IMR-90 (cell line): ENCODE results near the gene CDK14. TPM values are rescaled to one million over a fixed set of nuclear protein-coding genes. Genes with fewer than 3 reads are reported as not detected.

ENCODE experiments used
- ATAC-seq: fragments of 200-7000 bp; cut with Tn5 transposase; 2 replicates; pipeline ENCODE4 v1.9.1; 2020; ENCODE audit warnings: low read depth, mild to moderate bottlenecking, moderate library complexity
- BruUV-seq: library from RNA; stranded (reverse); fragments of 400-500 nt; replicated peaks from 2 replicates; lab custom pipeline; 2021; lab: Mats Ljungman, UMichigan
- CTCF ChIA-PET: fragments of 300-600 bp; formaldehyde crosslinking; extraction: SDS; loops from one replicate; lab custom pipeline; 2021; ENCODE audit warnings: antibody characterized with exemption; lab: Yijun Ruan, JAX
- POLR2A ChIA-PET: fragments of 300-600 bp; sonication (Branson Sonifier 250); formaldehyde crosslinking; loops from one replicate; lab custom pipeline; 2022; ENCODE audit warnings: antibody characterized with exemption; ENCODE audit not compliant: unreplicated experiment; lab: Charles Lee
- DNase-seq: peaks from one replicate; pipeline ENCODE4 v3.0.0; 2013
- H2AFZ ChIP-seq: replicated peaks from 2 replicates; pipeline ENCODE3; 2013; ENCODE audit warnings: low read length, mild to moderate bottlenecking; ENCODE audit not compliant: poor library complexity
- H2AK5ac ChIP-seq: 2 replicates; pipeline ENCODE4 v1.6.1; 2013; ENCODE audit warnings: low read depth, low read length, inconsistent platforms
- H2AK9ac ChIP-seq: replicated peaks from 2 replicates; pipeline ENCODE3; 2013; ENCODE audit warnings: mild to moderate bottlenecking, low read depth, low read length, moderate library complexity; ENCODE audit not compliant: poor library complexity
- H2BK120ac ChIP-seq: 2 replicates; pipeline ENCODE4 v1.6.1; 2013; ENCODE audit warnings: low read depth, low read length, inconsistent platforms
- H2BK15ac ChIP-seq: 3 replicates; pipeline ENCODE4 v1.6.1; 2013; ENCODE audit warnings: low read depth, low read length, inconsistent platforms
- H2BK20ac ChIP-seq: 2 replicates; pipeline ENCODE4 v1.6.1; 2013; ENCODE audit warnings: low read depth, mild to moderate bottlenecking, inconsistent platforms, low read length, moderate library complexity
- H2BK5ac ChIP-seq: 2 replicates; pipeline ENCODE4 v1.6.1; 2013; ENCODE audit warnings: mild to moderate bottlenecking, low read depth, low read length, inconsistent platforms; ENCODE audit not compliant: poor library complexity, severe bottlenecking
- H3K14ac ChIP-seq: replicated peaks from 2 replicates; pipeline ENCODE4 v1.6.1; 2013; ENCODE audit warnings: low read depth, low read length, inconsistent platforms
- H3K18ac ChIP-seq: 2 replicates; pipeline ENCODE4 v1.6.1; 2013; ENCODE audit warnings: low read depth, low read length, control low read depth
- H3K23ac ChIP-seq: 2 replicates; pipeline ENCODE4 v1.6.1; 2013; ENCODE audit warnings: low read depth, low read length, inconsistent platforms
- H3K27ac ChIP-seq: 2 replicates; pipeline ENCODE4 v1.5.1; 2013; ENCODE audit warnings: mild to moderate bottlenecking, control low read depth, low read length; ENCODE audit not compliant: insufficient read depth
- H3K27me3 ChIP-seq: 2 replicates; pipeline ENCODE4 v1.6.1; 2013; ENCODE audit warnings: low read length; ENCODE audit not compliant: control insufficient read depth, insufficient read depth
- H3K36me3 ChIP-seq: 2 replicates; pipeline ENCODE4 v1.6.1; 2013; ENCODE audit warnings: low read length, mixed read lengths; ENCODE audit not compliant: control insufficient read depth, insufficient read depth
- H3K4ac ChIP-seq: 2 replicates; pipeline ENCODE4 v1.6.1; 2013; ENCODE audit warnings: low read depth, low read length, inconsistent platforms
- H3K4me1 ChIP-seq: 2 replicates; pipeline ENCODE4 v1.6.1; 2013; ENCODE audit warnings: low read length, mixed read lengths; ENCODE audit not compliant: control insufficient read depth, insufficient read depth
- H3K4me2 ChIP-seq: 2 replicates; pipeline ENCODE4 v1.6.1; 2013; ENCODE audit warnings: low read depth, mild to moderate bottlenecking, control low read depth, low read length, moderate library complexity
- H3K4me3 ChIP-seq: 2 replicates; pipeline ENCODE4 v1.5.1; 2013; ENCODE audit warnings: low read depth, mild to moderate bottlenecking, control low read depth, low read length, moderate library complexity; ENCODE audit not compliant: insufficient read depth
- H3K56ac ChIP-seq: 2 replicates; pipeline ENCODE4 v1.6.1; 2013; ENCODE audit warnings: low read length, inconsistent platforms; ENCODE audit not compliant: insufficient read depth; ENCODE audit errors: extremely low read depth
- H3K79me1 ChIP-seq, 2 experiments: 2 replicates each; pipeline ENCODE4 v1.6.1; 2013; ENCODE audit warnings: low read length in 2 of 2, inconsistent platforms in 1 of 2, low read depth in 1 of 2
- H3K9ac ChIP-seq: 2 replicates; pipeline ENCODE4 v1.6.1; 2013; ENCODE audit warnings: low read depth, low read length, control low read depth
- H3K9me1 ChIP-seq: 2 replicates; pipeline ENCODE4 v1.6.1; 2013; ENCODE audit warnings: low read length, inconsistent platforms; ENCODE audit not compliant: insufficient read depth
- H3K9me3 ChIP-seq: 2 replicates; pipeline ENCODE4 v1.6.1; 2013; ENCODE audit warnings: low read length; ENCODE audit not compliant: control insufficient read depth, insufficient read depth
- H4K20me1 ChIP-seq: 2 replicates; pipeline ENCODE4 v1.6.1; 2013; ENCODE audit warnings: low read length, inconsistent platforms; ENCODE audit not compliant: insufficient read depth
- H4K5ac ChIP-seq: 2 replicates; pipeline ENCODE4 v1.6.1; 2013; ENCODE audit warnings: mild to moderate bottlenecking, low read depth, low read length, control low read depth
- H4K8ac ChIP-seq, 2 experiments: 2 replicates each; pipeline ENCODE4 v1.6.1; 2013; ENCODE audit warnings: low read depth in 2 of 2, low read length in 2 of 2, control low read depth in 1 of 2, inconsistent platforms in 1 of 2
- H4K91ac ChIP-seq: 2 replicates; pipeline ENCODE4 v1.6.1; 2013; ENCODE audit warnings: low read depth, low read length, inconsistent platforms; ENCODE audit not compliant: insufficient read depth
- RFX5 ChIP-seq: IDR thresholded peaks from 2 replicates; pipeline ENCODE4 v1.8.0; 2012; ENCODE audit warnings: low read depth, mild to moderate bottlenecking, low read length, moderate library complexity
- WGBS, 2 experiments: methylation state at CpG; one replicate each; pipeline versions ENCODE4 v1.1.5 to v1.1.7; 2013; ENCODE audit warnings: missing lambda C conversion rate in 2 of 2; ENCODE audit not compliant: insufficient read length in 1 of 2; ENCODE audit errors: extremely low coverage in 2 of 2; 5-methylcytosine and 5-hydroxymethylcytosine counted together
- dilution Hi-C: fragments of 300-500 bp; cut with HindIII; formaldehyde crosslinking; loops from one replicate; pipeline ENCODE4 v1.14.3; 2018; ENCODE audit warnings: low sequenced_read_pairs; ENCODE audit not compliant: unreplicated experiment
- in situ Hi-C: fragments of 300-500 bp; cut with MboI; formaldehyde crosslinking; loops from 3 replicates; pipeline ENCODE4 v1.14.3; 2019; ENCODE audit warnings: low sequenced_read_pairs, inconsistent platforms, mixed read lengths
- intact Hi-C: fragments of 100-400 bp; cut with micrococcal nuclease; formaldehyde crosslinking; loops from 2 replicates; pipeline ENCODE4 v1.10.0; 2022
- polyA plus RNA-seq, 3 experiments: library from polyadenylated mRNA; depleted of rRNA; stranded (reverse); fragments of >200 nt; gene quantifications; 2 replicates each; pipeline ENCODE4 v1.2.3, GENCODE V29; 2012; ENCODE audit warnings: low replicate concordance in 1 of 3
- total RNA-seq: library from RNA; depleted of rRNA; stranded (reverse); fragments of >200 nt; gene quantifications from 2 replicates; pipeline ENCODE4 v1.2.3, GENCODE V29; 2012

Gene CDK14
- total and polyA plus RNA-seq, 2 of the 4 experiments (the other 2 are of a cell fraction) = 10.1 to 29.6 TPM

DNA sequence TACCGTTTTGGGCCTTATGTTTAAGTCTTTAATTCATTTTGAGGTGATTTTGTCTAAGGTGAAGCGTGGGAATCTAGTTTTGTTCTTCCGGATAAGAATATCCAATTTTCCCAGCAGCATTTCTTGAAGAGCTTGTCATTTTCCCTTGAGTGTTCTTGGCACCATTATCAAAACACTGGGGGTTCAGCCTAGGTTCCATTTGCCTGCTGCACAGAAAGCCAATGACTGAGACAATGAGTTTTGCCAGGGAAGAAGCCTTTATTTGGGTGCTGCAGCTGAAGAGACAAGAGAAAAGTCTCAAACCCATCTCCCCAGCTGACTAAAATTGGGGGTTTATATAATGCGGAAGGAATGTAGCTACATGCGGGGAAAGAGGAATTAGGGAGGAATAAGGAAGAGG, 380.9 kb downstream of the CDK14 start:
- Histone ChIP-seq H3K4me2 (no peak overlapping the region), H3K27ac (no peak overlapping the region), H4K20me1 (no peaks in the 10 kb centered on the region), H3K18ac (no peak overlapping the region), H4K5ac (no peak overlapping the region), H3K27me3 (no peaks in the 10 kb centered on the region), H3K36me3 (no peaks in the 10 kb centered on the region), H2BK20ac (no peak overlapping the region), H2BK15ac (no peak overlapping the region), H3K14ac (no peak overlapping the region), H3K9me3 (no peaks in the 10 kb centered on the region), H2AK5ac (no peak overlapping the region), H3K9me1 (no peaks in the 10 kb centered on the region), H3K79me1 (no peaks in the 10 kb centered on the region), H3K56ac (no peak overlapping the region), H4K8ac (no peak overlapping the region), H2AK9ac (no peak overlapping the region), H3K9ac (no peak overlapping the region), H2AFZ (no peak overlapping the region), H2BK120ac (no peak overlapping the region), H3K4ac (no peak overlapping the region), H3K23ac (no peak overlapping the region), H4K91ac (no peak overlapping the region), H2BK5ac (no peak overlapping the region), H3K4me3 (no peak overlapping the region), H3K4me1 (no peaks in the 10 kb centered on the region)
- 100% methylated on average over 2 of the region's 5 CpGs; no CpG with 5 or more reads in 1 of the 2 experiments for WGBS, 2 experiments
- no TSS peak for BruUV-seq
- dilution Hi-C loops (no loop called here), in situ Hi-C loops (no loop called here), intact Hi-C loops (no loop called here)
- POLR2A ChIA-PET = interaction anchor here (1.0 kb wide), 1 partner anchor 10 kb away, joined by 3 read pairs; no protein-coding TSS in a partner anchor
- TF ChIP-seq RFX5 = no peak
- ATAC-seq (no peak), DNase-seq (no peak)
- CTCF ChIA-PET = interaction anchor here (1.2 kb wide), 1 partner anchor 11 kb away, joined by 3 read pairs; no protein-coding TSS in a partner anchor
